GM19452 (cell line): Measurements from ENCODE around the gene ZNF837.
"Not testable (repeated sequence)": the region's sequence is repeated elsewhere in the genome, so short reads cannot be mapped to it uniquely, and the experiment has no call there.

Experiments used
- ATAC-seq: cut with Tn5 transposase; IDR thresholded peaks from one replicate; pipeline ENCODE4 v1.9.1; 2021; ENCODE audit not compliant: unreplicated experiment

Gene ZNF837

DNA sequence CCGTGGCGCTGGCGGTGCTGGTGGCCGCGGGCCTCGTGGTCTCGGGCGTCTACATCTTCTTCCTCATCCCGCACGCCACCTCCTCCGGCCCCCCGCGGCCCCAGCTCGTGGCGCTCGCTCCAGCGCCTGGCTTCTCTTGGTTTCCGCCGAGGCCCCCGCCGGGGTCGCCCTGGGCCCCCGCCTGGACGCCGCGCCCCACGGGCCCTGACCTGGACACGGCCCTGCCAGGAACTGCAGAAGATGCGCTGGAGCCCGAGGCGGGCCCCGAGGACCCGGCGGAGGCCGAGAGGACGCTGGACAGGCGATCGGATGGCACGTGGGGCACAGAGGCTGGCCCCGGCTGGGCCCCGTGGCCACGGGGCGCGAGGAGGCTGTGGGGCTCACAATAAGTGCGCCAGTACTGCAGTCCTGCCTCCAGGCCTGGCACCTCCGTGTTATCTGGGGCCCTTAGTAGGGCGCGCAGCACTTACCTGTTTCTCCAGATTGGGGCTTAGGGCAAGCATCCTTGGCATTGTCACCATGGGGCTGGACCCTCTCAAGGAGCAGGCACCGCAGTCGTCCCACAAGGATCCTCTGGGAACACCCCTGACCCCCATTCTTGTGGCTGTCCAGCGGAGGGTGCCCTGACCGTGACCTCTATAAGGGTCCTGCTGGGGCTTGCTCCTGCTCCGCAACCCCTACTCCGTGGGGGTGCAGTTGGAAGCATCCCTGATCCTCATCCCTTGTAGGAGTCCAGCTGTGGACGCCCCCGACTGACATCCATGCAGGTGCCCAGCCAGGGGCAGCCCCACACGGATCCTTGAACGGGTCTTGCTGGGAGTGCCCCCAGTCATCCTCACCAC lies 16.1 kb upstream of the ZNF837 start:
- ATAC-seq = no peak

DNA sequence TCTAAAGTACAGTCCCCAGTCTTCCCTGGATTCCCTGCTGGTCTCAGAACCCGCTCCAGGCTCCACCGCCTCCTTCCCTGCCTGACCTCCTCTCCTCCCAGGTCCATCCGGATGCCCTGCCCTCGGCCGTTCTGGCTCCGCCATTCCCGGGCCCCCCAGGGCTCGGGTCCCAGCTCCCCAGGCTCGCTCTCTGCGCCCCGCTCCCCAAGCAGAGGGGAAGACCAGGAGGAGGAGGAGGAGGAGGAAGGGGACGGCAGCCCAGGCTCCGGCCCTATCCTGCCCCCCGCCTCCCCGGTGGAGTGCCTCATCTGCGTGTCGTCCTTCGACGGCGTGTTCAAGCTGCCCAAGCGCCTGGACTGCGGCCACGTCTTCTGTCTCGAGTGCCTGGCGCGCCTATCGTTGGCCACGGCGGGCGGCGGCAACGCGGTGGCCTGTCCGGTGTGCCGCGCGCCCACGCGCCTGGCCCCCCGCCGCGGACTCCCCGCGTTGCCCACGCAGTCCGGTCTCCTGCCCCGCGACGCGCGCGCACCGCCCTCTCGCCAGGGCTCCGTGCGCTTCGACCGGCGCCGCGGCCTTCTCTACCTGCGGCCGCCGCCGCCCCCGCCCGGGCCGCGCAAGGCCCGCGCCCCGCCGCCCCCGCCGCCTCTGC lies 15.3 kb upstream of the ZNF837 start:
- ATAC-seq = no peak

DNA sequence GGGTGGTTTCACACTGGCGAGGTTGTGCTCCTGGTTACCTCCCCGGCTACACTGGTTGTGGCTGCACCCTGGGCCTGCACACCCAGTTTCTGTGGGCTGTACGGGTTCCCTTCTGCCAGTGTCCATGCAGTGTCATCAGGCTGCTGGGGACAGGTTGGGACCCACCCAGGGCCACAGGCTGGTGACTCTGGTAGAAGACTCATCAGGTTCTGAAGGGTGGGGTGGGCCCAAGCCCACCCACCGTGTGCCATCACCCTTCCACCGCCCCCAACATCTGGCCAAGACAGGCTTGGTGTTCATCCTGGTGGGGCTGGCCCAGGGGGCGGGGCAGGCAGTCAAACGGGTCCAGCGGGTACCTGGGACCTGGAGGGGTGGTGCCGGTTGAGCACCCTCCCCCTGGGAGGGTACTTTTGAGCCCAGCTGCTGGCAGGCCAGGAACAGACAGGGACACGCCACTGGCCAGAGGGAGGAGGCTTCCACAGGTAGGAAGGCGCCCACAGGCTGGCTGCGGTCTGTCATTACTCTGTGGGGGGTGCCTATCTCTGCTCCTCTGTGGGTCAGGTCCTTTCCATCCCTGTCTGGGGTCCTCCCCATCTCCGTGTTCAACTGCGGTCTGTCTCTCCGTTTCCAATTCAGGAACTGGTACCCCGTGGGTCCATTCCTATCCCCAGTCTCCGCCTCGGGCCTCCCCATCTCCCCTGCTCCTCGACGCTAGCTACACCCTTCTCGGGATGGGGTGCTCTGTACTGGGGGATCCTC lies 14.6 kb upstream of the ZNF837 start, which contains the start of gene RNF225:
Gene RNF225 (plus strand): TSS at position 437 of the 759 bp plus-strand sequence. CDS start 434 bp downstream, outside the sequence.
- ATAC-seq = no peak

DNA sequence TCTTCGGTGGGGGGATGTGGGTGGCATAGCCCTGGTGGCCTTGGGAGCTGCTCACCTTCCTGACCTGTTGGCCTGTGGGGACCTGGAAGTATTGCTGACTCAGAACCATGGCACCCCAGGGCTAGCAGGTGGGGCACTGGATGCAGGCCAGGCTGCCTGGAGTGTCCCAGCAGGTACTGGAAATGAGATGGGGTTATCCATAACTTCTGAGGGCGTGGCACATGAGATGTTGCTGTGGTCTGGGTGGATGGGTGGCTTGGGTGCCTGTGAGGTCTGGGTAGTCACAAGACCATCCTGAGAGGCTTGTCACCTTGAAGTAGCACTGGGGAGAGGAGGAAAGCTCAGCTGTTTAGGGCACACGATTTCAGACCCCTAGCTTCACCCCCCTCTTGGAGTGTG lies 14.0 kb upstream of the ZNF837 start:
- ATAC-seq = no peak

DNA sequence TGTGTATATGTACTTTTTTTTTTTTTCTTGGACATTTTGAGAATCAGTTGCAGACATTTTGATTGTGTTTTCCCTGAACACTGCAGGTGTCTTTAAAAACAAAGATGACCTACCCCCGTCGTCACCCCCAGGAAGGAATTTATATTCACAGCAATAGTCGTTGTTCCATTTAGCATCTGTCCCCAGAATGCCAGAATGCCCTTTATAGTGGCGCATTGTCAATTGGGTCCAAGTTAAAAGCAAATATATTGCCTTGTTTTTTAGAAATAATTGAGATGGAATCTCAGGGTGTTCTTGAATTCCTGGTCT lies 12.8 kb upstream of the ZNF837 start:
- no peak for ATAC-seq

DNA sequence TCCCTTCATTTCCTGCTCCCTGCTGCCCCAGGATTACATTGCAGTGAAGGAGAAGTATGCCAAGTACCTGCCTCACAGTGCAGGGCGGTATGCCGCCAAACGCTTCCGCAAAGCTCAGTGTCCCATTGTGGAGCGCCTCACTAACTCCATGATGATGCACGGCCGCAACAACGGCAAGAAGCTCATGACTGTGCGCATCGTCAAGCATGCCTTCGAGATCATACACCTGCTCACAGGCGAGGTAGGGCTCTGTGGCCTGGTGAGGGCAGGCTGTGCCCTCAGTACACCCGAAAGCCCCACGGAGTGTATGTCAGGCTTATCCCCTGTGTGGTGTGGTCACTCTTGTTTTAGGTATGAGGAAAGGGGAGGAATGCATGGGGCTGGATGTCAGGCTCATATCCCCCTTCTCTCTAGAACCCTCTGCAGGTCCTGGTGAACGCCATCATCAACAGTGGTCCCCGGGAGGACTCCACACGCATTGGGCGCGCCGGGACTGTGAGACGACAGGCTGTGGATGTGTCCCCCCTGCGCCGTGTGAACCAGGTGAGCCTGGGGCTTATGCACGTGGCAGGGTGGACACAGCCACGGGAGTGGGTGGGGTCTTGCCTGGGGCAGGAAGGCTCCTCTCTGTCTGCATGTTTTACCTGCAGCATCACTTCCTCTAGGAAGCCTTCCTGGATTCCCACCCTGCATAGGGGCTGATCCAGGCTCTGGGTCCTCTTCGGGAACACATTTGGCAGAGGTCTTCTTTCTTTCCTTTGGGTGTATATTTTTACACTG lies 12.3 kb upstream of the ZNF837 start:
- ATAC-seq = no peak

DNA sequence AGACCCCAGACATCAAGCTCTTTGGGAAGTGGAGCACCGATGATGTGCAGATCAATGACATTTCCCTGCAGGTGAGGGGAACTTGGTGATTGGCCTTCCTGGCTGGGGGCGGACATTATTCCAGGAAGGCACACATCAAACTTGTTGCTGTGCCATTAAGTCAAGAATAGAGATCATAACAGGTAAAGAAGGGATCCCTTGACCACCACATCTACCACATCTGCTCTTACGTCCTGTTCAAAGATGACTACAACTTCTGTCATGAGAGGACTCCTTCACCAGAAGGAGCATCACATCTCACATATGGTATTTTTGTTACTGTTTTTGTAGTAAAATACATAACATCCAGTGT lies 7.3 kb upstream of the ZNF837 start:
- ATAC-seq = no peak

DNA sequence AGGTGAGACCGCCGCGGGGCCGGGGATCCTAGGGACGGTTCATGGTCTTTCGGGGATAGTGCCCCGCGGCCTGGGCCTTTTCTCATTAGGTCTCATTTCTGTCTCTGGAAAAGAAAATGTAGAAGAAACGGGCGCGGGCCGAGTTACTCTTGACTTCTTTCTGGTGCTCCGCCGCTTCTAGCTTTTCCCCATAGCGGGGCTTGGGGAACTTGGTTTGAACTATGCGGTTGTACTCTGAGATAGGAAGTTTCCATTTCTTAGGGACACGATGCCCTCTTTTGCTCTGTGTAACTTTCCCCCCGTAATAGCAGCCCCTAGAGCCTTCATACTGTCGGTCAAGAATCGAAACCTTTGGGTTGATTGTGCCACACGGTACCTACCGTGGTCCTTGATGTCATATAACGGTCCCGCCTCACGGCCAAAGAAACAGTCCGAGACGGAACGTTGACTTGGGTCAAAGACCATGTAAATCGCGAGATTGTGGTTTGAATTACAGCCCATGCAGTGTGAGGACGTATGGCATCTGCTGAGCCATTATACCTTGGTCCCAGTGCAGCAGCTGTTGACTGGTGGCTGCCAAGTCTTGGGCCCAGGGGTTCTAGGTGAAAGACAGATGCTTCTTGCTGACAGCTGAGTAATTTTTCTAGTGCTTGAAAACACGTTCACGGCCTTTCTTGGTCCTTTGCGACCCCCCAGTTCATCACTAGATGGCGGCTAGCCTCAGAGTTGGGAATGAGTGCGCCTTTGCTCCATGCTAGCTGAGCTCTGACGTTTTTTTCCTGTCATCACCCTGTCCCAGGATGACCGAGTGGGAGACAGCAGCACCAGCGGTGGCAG lies 6.7 kb upstream of the ZNF837 start:
- no peak for ATAC-seq

DNA sequence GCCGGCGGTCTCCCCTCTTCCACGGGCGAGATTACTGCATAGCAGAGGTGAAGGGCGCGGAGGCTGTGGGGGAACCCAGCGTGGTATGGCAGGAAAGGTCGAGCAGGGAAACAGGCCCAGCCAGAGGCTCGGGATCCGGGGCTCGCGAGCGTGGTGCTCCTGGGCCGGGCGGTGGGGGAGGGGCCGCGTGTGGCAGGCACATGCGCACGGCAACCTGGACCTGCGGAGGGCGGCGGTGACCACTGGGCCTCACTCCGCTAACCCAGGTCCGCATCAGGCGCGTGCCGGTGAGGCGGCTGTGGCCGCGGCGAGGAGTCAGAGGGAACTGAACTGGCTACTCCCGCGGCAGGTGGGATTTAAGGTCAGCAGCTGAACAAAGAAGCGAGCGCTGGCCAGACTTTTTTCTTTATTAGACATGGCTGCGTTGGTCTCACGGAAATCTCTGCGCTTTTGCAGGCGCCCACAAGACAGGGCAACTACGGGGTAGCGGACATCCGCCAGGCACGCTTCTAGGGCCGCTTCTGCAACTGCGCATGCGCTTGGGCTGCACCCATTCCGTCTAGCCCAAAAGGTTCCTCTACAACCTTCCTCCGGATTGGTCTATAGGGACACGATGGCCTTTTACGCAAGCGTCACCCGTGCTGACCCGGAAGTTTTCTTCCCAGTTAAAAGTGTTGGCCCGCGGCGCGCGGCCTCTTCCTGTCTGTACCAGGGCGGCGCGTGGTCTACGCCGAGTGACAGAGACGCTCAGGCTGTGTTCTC lies 5.9 kb upstream of the ZNF837 start, which contains the start of gene RPS5:
Gene RPS5 (plus strand): TSS at position 694 of the 762 bp plus-strand sequence. CDS start 869 bp downstream, outside the sequence.
- peak; percentile 87 for ATAC-seq

DNA sequence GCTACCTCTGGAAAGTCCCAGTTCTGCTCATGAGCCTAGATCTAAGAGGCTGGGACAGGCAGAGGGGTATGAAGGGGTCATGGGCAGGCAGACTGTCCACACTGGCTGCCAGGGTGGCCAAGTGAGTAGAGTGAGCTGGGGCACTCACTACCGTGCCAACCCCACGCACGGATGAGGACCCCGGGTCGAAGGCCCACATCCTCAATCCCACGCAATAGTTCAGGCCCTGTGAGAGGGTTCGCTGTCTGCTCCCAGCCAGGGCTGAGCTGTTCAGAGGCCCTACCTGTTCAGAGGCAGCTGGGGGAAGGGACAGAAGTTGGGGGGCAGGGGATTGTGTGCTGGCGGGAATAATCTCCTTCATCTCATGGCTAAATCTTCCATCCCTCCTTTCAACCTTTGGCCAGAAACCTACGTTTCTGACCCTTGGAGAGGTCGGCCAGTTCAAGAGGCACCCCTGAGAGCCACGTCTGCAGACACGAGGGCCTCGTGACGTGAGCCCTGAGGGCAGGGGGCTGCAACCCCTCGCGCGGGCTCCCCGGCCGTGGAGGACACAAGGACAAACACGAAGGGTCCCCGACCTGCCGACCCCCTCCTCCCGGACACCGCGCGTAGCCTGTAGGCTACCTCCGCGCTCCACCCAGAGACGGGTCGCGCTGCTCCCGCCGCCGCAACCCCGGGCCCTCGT lies 5.2 kb upstream of the ZNF837 start:
- ATAC-seq = peak; percentile 6

DNA sequence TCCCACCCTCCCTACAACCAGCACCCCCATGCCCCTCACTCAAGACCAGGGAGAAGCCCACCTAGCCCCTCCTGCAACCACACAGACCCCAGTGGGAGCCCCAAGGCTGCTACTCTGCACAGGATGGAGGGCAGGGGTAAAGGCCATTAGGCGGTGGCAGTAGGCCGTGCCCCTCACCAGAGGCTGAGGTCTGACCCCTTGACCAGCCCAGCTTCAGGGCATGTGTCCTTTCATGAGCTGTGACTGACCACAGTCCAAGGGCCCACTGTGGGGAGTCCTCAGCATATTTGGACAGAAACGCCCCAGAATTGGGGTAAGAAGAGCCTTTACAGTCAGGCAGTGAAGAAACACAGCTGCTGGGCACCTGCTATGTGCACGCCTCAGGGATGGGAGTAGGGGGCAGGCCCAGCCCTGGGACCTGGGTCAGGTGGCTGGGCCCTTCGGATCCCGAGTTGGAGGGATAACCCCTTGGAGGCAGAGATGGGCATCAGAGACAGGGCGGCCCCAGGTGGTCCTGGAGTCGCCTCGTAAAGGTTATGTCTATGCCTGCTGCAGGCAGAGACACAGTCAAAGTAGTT lies 4.6 kb upstream of the ZNF837 start:
- ATAC-seq = no peak

DNA sequence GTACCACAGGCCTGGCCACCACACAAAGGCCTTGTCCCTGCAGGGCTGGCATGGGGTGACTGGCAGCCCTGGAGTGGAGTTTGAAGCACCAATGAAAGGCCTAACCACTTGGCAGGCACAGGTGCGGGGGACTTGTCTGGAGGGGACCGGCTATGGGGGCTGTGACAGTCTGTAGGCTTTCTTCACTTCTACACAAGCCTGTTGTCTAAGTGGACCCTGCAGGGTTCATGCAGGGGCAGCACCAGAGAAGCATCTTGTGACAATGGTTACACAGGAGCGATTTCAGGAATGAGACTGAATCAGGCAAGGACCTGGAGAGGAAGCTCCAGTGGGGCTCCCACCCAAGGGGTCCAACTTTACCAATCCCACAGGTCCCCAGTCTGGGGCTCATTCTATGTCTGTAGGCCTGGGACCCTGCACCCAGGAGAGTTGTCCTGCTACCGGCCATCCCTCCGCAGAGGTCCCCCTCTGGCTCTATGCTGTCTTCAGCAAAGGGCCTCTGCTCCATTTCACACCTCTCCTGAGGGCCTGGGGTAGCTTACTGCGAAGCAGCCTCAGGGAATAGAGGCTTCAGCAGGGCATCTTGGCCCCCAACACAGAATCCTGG lies 2.3 kb upstream of the ZNF837 start:
- no peak for ATAC-seq

DNA sequence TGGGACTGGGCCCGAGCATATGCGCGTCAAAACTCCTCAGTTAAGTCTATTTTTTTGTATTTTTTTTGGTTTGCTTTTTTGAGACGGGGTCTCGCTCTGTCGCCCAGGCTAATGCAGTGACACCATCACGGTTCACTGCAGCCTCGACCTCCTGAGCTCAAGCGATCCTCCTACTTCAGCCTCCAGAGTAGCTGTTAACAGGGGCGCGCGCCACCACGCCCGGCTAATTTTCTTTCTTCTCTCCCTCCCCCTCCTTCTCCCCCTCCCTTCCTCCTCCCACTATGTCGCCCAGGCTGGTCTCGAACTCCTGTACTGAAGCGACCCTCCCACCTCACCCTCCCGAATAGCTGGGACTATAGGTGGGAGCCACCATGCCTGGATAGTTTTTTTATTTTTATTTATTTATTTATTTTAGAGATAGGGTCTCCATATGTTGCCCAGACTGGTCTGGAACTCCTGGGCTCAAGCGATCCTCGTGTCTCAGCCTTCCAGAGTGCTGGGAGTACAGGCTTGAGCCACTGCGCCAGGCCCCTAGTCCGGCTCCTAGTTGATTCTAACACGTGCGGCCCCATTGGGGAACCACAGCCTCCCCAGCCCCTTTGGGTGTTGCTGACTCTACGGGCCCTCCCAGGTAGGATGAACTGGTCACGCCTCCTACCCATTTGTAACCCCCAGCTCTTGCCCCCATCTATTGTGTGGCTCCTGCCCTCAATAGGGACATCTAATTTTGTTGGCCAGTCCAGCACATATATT lies 806 bp upstream of the ZNF837 start:
- no peak for ATAC-seq

DNA sequence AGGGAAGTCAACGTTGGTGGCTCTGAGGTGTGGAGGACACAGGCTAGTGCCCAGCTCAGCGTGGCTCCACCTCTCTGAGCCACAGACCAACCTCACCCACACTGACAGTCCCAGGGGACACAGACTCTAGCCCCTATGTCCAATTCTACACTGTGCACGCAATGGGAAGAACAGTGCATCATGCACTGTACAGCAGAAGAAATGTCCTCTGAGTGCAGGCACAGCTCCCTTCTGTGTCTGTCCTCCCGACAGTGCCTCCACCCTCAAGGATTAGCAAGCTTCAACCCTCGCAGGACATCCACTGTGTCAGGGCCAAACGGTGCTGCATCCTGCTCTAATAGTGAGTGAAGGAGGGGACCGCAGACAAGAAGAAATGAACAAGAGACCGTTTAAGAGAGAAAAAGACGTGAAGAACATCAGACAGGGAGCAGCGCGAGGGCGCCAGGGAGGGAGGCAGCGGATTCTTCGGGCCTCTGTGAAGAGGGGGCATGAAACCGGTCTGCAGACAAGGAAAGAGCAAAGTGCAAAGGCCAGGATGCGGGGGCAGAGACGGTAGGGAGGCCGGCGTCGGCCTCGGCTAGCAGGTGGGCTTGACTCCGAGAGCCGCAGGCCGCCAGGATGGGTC lies 681 bp downstream of the ZNF837 start:
- ATAC-seq = no peak

DNA sequence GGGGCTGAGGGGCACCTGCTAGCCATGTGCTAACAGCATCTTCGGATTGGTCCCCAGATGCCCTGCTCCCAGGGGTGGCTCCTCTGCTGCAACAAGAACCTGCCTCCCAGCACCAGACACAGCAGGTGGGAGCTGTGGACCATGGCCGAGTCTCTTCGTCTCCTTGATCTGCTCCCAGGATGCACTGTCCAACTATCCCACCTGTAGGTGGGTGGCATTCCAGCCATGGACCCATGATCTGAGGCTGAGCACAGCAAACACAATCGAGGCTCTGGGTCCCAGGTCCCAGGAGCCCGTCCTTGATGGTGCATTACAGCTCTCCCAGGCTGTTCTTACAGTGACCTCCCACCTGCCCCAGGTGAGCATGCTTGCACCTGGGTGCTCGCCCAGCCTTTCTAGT lies 1.6 kb downstream of the ZNF837 start:
- no peak for ATAC-seq

DNA sequence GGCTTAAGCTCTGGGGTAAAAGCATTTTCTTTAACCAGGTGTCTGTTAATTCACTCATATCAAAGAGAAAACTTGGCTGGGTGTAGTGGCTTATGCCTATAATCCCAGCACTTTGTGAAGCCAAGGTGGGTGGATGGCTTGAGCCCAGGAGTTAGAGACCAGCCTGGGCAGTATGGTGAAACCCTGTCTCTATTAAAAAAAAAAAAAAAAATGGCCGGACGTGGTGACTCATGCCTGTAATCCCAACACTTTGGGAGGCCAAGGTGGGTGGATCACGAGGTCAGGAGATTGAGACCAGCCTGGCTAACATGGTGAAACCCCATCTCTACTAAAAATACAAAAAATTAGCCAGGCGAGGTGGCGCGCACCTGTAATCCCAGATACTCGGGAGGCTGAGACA lies 4.1 kb downstream of the ZNF837 start:
- not testable (repeated sequence) for ATAC-seq

DNA sequence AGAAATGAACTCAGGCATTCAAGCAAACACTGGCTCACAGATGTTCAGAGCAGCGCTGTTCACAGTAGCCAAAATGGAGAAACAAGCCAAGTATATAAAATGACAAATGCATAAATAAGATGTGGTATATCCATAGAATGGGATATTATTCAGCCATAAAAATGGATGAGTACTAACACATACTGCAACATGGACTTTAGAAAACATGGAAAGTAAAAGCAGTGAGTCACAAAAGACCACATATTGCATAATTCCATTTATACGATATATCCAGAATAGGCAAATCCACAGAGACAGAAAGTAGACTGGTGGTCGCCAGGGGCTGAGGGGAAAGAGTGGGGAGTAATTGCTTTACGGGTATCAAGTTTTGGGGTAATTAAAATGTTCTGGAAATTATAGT lies 6.6 kb downstream of the ZNF837 start:
- no peak for ATAC-seq
